HG02588 (cell line): ENCODE measurements around the gene TRIM44.
"Not testable (repeated sequence)": the region's sequence is repeated elsewhere in the genome, so short reads cannot be mapped to it uniquely, and the experiment has no call there.

ENCODE experiments used
- ATAC-seq: cut with Tn5 transposase; IDR thresholded peaks from one replicate; pipeline ENCODE4 v1.9.1; 2021; ENCODE audit warnings: mild to moderate bottlenecking, moderate library complexity; ENCODE audit not compliant: unreplicated experiment

TRIM44 gene

GRCh38 chr11:35668350-35668749 is 5.8 kb downstream of the TRIM44 start:
- ATAC-seq, result not testable (repeated sequence)

- ATAC-seq, result no peak
Measured at GRCh38 chr11:35671396-35672127, 9.0 kb downstream of the TRIM44 start.

- ATAC-seq, result no peak
Measured at GRCh38 chr11:35672608-35673007, 10.0 kb downstream of the TRIM44 start.

GRCh38 chr11:35675901-35676610 is 13.5 kb downstream of the TRIM44 start:
- no peak for ATAC-seq

- no peak for ATAC-seq
Measured at GRCh38 chr11:35676611-35676965, 14.0 kb downstream of the TRIM44 start.

DNA sequence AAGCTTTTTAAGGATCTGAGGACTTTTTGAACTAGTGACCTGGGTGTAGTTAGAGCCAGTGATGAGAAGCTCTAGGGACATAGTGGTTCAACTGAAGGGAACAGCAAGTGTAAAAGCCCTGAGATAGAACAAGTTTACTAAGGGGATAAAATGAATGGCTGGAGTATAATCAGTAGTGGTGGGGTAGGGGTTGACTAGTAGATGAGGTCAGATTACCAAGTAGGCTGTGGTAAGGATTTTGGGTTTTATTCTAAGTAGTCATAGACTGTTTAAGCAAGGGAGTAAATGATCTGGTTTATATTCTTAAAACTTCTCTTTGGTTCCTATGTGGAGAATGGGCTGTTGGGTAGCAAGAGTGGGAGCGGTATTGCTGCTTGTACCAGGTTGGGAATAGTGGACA is 15.3 kb downstream of the TRIM44 start:
- ATAC-seq, result no peak

DNA sequence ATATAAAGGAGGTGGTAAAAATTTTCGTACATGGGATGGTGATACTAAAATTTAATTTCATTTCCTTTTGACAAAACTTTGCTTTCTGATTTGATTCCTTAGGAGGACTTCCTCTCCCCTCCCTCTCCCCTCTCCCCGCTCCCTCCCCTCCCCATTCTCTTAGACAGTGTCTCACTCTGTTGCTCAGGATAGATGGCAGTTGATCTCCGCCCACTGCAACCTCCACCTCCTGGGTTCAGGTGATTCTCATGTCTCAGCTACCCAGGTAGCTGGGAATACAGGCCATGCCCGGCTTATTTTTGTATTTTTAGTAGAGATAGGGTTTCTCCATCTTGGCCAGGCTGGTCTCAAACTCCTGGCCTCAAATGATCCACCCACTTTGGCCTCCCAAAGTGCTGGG is 15.9 kb downstream of the TRIM44 start:
- no peak for ATAC-seq

DNA sequence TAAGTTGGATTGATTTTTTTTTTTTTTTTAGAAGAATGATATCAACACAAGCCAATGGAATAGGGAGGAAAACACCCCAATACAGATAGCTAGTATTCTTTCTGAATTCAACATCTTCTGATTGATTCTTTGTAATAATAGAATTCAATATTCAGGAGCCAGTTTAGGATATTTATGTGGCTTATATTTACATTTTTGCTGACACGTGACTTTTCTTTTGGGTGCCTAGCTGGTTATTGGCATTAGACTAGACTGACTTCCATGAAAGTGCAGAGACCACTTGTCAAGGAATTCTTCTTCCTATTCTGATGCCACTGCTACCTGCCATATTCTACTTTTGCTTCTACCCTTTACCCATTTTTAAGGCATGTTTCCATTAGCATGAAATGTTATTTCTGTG is 16.4 kb downstream of the TRIM44 start:
- no peak for ATAC-seq

DNA sequence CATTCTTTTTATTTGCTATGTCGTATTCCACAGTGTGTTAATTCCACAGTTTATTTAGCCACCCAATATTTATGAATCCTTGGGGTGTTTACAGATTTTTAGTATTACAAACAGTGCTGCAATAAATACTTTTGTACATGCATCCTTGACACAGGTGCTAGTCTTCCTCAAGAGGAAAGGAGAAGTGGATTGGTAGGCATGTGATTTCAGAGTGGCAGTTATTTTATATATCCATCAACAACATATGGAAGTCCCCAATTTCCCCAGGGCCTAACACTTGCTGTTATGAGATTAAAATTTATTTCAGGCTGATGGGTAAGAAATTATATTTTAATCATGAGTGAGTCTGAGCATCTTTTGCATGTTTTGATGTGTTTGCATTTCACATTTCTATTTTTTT is 17.9 kb downstream of the TRIM44 start:
- no peak for ATAC-seq

- ATAC-seq, result no peak
Measured at GRCh38 chr11:35681163-35681767, 18.7 kb downstream of the TRIM44 start.

DNA sequence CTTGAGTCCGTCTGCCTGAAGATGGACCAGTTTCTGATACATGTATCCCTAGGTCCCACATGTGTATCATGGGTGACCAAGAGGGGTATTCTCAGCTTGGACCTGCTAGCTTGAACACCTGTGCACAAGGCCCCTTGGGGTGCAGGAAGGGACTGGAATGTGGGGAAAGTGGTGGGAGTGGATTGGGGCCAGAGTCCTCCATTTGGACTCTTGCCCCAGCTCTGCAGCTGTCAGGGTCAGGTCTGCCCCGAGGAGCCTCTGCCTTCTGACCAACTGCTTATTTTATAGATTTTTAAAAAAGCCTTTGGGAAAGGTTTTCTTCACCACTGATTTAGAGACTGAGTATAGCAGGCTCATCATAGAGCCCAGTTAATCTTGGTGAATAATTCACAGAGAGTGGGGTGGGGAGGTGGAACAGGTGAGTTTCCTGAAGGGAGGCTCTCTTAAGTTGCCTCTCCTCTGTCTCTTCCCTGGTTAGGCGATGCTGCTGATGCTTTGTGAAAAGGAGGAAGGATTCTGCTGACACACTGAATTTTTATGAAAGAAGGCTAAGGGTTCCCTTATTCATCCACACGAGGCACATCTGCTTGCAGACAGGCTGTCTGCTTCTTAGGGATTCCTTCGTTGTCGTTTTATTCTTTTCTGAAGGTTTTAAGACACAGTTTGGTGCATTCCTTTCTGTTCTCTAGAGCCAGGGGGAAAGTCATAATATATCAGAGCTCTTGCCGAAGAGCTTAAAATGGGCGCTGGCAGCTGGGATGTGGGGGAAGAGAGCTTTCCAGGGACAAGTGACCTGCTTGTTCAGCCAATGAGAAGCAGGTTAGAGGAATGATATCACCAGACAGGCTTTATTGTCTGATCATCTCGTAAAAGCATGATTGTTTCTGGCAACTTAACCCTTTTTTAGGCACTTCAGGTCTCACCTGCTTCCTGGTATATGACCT is 19.9 kb downstream of the TRIM44 start:
- ATAC-seq, result no peak

GRCh38 chr11:35683728-35684339 is 21.3 kb downstream of the TRIM44 start:
- ATAC-seq, result peak; percentile 76

- ATAC-seq, result no peak
Measured at GRCh38 chr11:35688023-35688422, 25.4 kb downstream of the TRIM44 start.

DNA sequence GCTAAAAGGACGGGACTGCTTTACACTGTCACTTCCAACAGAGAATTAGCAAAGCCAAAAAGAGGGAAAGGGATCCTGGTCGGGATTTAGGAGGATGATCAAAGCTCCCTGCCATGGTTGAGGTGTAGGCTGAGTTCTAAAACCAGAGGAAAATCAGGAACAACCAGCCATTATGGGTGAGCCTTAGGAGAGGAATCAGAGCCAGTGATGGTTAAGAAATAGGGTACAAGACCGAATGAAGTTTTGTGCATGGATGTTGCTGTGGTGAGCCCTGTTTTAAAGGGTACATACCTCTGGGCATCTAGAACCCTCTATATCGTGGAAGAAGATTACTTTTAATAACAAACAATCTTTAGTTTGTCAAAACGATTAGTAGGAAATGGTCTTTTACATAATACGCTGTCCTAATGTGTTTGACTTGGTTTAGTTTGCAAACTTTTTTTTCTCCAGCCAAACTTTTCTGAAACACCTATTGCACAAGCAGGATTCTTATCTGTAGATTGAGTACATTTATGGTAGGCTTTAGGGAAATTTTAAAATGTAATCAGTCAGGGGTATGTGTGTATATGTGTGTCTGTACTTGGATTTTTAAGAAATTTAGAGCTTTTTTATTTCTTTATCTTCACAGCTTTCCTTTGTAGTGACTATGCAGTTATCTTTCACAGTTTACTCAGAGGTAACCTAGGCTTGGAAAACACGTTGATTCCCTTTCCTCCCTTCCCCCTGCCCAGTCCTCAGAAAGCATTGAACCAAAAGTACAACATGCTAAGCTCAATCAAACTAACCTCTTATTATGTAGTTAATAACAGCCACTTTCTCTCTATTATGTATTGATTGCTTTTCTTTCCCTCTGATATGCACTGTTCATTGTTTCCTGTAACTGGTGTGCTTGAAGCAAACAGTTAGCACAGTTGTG is 26.8 kb downstream of the TRIM44 start:
- ATAC-seq, result no peak

GRCh38 chr11:35702126-35702525 is 39.6 kb downstream of the TRIM44 start:
- no peak for ATAC-seq

GRCh38 chr11:35709376-35709775 is 46.8 kb downstream of the TRIM44 start:
- ATAC-seq, result no peak

DNA sequence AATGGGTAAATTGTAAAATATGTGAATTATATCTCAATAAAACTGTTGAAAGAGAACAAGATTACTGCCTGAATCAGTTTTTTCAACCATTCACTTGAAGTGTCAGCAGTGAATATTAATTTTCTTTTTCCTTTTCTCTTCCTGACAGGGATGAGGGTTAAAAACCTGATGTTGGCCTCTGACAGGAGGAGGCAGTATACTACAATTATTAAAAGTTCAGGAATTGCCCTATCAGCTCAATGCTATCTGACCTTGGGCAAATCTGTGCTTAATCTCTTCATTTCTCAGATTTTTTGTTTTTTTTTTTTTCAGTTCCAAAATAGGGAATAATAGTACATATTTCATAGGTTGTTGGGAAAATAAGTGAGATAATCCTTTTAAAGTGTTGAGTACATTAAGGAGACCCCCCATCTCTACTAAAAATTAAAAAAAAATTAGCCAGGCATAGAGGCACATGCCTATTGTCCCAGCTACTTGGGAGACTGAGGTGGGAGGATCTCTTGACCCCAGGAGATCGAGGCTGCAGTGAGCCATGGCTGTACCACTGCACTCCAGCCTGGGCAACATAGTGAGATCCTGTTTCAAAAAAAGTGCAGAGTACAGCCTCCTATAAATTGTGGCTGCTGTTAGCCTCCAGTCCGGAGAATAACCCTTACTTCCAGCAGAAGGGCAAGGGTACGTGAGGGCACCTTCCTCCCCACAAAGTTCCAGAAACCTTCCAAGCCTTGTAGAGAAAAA is 48.8 kb downstream of the TRIM44 start:
- ATAC-seq, result no peak

DNA sequence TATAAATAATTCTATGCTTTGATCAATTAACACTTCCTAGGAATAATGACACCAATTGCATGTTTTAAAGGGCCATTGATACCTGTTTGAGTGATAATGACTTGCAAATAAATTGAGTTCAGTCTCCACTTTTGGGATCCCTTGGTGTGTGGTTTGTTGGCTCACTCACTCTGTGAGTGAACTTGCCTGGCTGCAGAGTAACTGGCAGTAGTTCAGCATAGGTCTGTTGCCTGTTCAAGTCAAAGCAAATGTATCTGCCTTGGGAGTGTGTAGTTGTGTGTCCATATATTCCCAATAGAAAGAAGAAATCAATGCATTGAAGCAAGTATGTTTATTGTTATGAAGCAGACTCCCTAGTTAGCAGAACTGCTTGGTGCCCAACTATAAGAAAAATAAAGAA is 49.3 kb downstream of the TRIM44 start:
- ATAC-seq, result no peak

DNA sequence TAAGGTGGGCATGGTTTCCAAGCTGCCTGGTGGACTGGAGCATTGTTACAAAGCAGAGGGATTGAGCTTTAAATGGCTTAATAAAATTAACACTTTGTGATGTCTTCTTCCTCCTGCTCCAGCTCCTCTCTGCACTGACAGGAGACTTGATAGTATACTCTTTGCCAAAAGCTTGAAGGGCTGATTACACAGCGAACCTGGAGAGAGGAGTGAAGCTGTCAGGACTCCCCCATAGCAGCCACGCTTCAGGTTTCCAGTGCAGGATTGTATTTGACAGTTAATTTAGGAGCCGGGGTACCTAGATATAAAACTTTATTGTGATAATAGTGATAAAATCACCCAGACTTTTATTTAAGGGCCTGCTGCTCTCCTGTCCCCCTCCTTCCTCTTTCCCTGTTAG is 50.0 kb downstream of the TRIM44 start:
- no peak for ATAC-seq
